Tibial nerve (tissue), 4 donors: ENCODE measurements around the gene DCAF15.

Experiments
- EP300 ChIP-seq, 2 donors: sonication (generic); formaldehyde crosslinking; IDR thresholded peaks; one replicate each; pipeline ENCODE4 v1.6.1; 2017; ENCODE audit warnings: antibody characterized with exemption in 2 of 2, mild to moderate bottlenecking in 1 of 2
- TF ChIP-seq, protein P1 (sequence below), 5 experiments: fragments of 200-600 bp in 3 of 5; fragments of 450-650 bp in 2 of 5; sonication (generic) in 3 of 5; IDR thresholded peaks; one replicate each; pipeline ENCODE4 v1.5.1; 2016 to 2019; ENCODE audit warnings: antibody characterized with exemption in 5 of 5, mild to moderate bottlenecking in 3 of 5, moderate library complexity in 2 of 5

DNA sequence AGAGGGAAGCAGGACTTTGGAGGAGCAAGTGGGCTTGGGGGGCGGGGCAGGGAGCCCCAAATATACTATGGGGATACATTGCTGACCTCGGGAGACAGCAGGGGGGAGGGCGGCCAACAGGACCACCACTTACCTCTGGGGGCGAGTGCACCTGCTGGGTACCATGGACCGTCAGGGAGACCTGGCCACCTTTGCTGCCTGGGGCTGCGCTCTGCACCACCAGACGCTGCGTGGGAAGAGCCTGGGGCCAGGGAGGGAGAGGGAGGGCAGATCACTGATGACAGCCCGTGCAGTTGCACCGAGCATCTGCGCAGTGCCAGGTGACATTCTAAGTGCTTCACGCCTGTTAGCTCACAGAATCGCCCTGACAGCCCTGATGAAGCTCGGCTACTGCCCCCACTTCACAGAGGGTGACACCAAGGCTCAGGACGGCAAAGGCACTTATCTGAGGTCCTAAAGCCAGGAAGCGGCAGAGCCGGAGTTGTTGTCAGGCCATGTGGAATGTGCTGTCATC, 29.7 kb downstream of the DCAF15 start:
- TF ChIP-seq, protein P1, sequence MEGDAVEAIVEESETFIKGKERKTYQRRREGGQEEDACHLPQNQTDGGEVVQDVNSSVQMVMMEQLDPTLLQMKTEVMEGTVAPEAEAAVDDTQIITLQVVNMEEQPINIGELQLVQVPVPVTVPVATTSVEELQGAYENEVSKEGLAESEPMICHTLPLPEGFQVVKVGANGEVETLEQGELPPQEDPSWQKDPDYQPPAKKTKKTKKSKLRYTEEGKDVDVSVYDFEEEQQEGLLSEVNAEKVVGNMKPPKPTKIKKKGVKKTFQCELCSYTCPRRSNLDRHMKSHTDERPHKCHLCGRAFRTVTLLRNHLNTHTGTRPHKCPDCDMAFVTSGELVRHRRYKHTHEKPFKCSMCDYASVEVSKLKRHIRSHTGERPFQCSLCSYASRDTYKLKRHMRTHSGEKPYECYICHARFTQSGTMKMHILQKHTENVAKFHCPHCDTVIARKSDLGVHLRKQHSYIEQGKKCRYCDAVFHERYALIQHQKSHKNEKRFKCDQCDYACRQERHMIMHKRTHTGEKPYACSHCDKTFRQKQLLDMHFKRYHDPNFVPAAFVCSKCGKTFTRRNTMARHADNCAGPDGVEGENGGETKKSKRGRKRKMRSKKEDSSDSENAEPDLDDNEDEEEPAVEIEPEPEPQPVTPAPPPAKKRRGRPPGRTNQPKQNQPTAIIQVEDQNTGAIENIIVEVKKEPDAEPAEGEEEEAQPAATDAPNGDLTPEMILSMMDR (IDR thresholded peaks at IDR 0.05): no peak
- TF ChIP-seq EP300 (IDR thresholded peaks at IDR 0.05): no peak
